Activated CD4-positive, alpha-beta T cell treated with anti-CD3 and anti-CD28 coated beads, Interleukin-2, Interleukin-4, amounts not matched to agents 100 ng/mL and 50 ng/mL, durations not matched to agents 16 hours and 8 hours (primary cell): ENCODE data around the gene C20orf173.
"Not testable (repeated sequence)": the region's sequence is repeated elsewhere in the genome, so short reads cannot be mapped to it uniquely, and the experiment has no call there.

Experiments
- DNase-seq: peaks from one replicate; pipeline ENCODE4 v3.0.0-alpha.2; 2020; ENCODE audit warnings: low spot score

Gene C20orf173

GRCh38 chr20:35529552-35529951, at the start of gene C20orf173:
TSS of gene C20orf173 (minus strand) at chr20:35529652. CDS start at chr20:35529373, 279 bp downstream.
- no peak for DNase-seq

- no peak for DNase-seq
Observed at GRCh38 chr20:35579196-35579595, 49.7 kb upstream of the C20orf173 start.

GRCh38 chr20:35578469-35578868, 49.0 kb upstream of the C20orf173 start:
- no peak for DNase-seq

- no peak for DNase-seq
Observed at GRCh38 chr20:35576816-35577215, 47.4 kb upstream of the C20orf173 start.

GRCh38 chr20:35575958-35576357, 46.5 kb upstream of the C20orf173 start:
- no peak for DNase-seq

GRCh38 chr20:35572838-35573237, 43.4 kb upstream of the C20orf173 start:
- DNase-seq: no peak

- DNase-seq: no peak
Observed at GRCh38 chr20:35571555-35571954, 42.1 kb upstream of the C20orf173 start.

GRCh38 chr20:35568645-35569044, 39.2 kb upstream of the C20orf173 start:
- DNase-seq: no peak

- DNase-seq: no peak
Observed at GRCh38 chr20:35564905-35565304, 35.5 kb upstream of the C20orf173 start.

- no peak for DNase-seq
Observed at GRCh38 chr20:35563834-35564233, 34.4 kb upstream of the C20orf173 start.

GRCh38 chr20:35562541-35563110, 33.2 kb upstream of the C20orf173 start:
- no peak for DNase-seq

- no peak for DNase-seq
Observed at GRCh38 chr20:35561671-35562070, 32.2 kb upstream of the C20orf173 start.

GRCh38 chr20:35561268-35561667, 31.8 kb upstream of the C20orf173 start:
- DNase-seq: no peak

GRCh38 chr20:35560541-35560940, 31.1 kb upstream of the C20orf173 start:
- no peak for DNase-seq

GRCh38 chr20:35560105-35560511, 30.7 kb upstream of the C20orf173 start:
- no peak for DNase-seq

GRCh38 chr20:35559042-35559693, 29.7 kb upstream of the C20orf173 start:
- DNase-seq: no peak

GRCh38 chr20:35558451-35558850, 29.0 kb upstream of the C20orf173 start:
- no peak for DNase-seq

GRCh38 chr20:35556871-35557270, 27.4 kb upstream of the C20orf173 start:
- DNase-seq: no peak

- DNase-seq: no peak
Observed at GRCh38 chr20:35555951-35556645, 26.6 kb upstream of the C20orf173 start.

GRCh38 chr20:35555461-35555860, 26.0 kb upstream of the C20orf173 start:
- not testable (repeated sequence) for DNase-seq

- no peak for DNase-seq
Observed at GRCh38 chr20:35552914-35553313, 23.5 kb upstream of the C20orf173 start.

- no peak for DNase-seq
Observed at GRCh38 chr20:35551503-35551902, 22.1 kb upstream of the C20orf173 start.

GRCh38 chr20:35547329-35547728, 17.9 kb upstream of the C20orf173 start:
- DNase-seq: no peak
